Measurements from ENCODE around the gene INTS7. TPM values are rescaled to one million over a fixed set of nuclear protein-coding genes. Genes with fewer than 3 reads are reported as not detected.

Gene INTS7
- total RNA-seq, 4 donors from 2014 or later = 6.7 to 11.0 (median 9.5) TPM

DNA sequence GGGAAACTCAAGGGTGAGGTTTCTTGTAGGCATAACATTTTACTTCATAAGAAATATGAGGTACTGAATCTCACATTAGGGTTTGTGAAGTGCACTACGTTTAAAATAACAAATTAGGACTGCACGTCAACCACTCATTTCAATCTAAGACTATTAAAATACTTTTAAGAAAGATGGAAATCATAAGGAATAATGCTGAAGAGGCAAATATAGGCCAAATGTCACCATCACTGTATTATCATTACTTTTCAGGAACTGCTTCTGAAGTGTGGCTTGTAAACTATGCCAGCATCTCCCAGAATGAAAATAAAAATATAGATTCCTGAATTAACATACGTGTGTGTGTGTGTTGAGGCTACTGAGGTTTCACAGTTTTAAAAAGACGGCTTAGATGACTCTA is 56.8 kb downstream of the INTS7 start:
- DNase-seq (ENCODE audit: low spot score) = no peak
- ATAC-seq (ENCODE audit: low FRiP score) = no peak
- TF ChIP-seq, protein P1, sequence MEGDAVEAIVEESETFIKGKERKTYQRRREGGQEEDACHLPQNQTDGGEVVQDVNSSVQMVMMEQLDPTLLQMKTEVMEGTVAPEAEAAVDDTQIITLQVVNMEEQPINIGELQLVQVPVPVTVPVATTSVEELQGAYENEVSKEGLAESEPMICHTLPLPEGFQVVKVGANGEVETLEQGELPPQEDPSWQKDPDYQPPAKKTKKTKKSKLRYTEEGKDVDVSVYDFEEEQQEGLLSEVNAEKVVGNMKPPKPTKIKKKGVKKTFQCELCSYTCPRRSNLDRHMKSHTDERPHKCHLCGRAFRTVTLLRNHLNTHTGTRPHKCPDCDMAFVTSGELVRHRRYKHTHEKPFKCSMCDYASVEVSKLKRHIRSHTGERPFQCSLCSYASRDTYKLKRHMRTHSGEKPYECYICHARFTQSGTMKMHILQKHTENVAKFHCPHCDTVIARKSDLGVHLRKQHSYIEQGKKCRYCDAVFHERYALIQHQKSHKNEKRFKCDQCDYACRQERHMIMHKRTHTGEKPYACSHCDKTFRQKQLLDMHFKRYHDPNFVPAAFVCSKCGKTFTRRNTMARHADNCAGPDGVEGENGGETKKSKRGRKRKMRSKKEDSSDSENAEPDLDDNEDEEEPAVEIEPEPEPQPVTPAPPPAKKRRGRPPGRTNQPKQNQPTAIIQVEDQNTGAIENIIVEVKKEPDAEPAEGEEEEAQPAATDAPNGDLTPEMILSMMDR (IDR thresholded peaks at IDR 0.05) = no peak

DNA sequence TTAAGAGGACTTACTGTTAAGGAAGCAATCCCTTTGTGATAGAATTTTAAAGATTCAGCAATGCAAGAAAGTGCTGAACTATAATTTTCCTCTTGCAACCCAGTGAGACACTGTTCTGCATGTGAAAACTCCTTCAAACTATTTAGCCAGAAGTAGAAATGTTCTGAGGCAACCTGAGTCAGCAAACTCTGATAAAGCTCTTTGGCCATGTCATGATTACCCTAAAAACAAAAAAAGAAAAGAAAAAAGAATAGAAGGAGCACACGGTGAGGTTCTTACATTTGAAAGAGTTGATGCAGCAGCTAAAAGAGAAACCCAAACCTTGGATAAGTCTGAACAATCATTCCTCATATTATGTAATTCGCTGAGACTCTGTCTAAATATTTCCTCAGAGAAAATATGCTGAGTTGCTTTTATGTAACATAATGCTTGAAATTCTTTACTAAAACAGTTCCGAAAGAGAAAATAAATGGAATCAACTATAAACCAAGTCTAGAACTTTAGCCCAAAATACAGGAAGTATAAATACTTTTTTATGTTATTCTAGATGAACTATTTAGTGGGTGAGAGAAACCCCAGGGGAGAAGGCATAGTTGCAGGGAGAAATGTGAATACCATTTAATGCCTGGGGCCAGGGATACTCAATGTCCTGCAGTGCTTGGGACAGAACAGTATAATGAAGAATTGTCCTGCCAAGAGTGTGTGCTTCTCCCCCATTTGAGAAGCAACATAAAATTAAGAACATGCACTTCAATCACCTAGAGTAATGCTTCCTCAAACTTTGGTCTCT is 60.0 kb downstream of the INTS7 start:
- DNase-seq (ENCODE audit: low spot score) (no peak), ATAC-seq (ENCODE audit: low FRiP score) (peak; percentile 62)
- TF ChIP-seq, protein P1 (IDR thresholded peaks at IDR 0.05) = no peak

DNA sequence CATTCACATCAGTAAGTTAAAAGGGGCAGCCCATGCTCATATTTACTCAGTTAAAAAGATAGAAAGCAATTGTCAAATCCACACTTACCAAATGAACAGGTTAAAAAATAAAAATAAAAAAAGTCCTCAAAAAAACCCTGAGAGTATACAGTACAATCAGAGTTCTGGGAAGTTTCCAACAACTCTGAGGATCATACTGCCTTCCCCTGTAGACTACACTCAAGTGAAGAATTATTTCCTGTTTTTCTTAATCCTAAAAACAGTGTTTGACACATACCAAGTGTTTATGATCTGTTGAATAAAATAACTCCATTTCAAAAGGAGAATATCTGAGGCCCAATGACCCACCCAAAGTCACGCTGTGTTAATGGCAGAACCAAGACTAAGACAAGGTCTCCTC is 61.8 kb downstream of the INTS7 start:
- ATAC-seq (ENCODE audit: low FRiP score) (no peak), DNase-seq (ENCODE audit: low spot score) (no peak)
- TF ChIP-seq, protein P1 (IDR thresholded peaks at IDR 0.05) = no peak

DNA sequence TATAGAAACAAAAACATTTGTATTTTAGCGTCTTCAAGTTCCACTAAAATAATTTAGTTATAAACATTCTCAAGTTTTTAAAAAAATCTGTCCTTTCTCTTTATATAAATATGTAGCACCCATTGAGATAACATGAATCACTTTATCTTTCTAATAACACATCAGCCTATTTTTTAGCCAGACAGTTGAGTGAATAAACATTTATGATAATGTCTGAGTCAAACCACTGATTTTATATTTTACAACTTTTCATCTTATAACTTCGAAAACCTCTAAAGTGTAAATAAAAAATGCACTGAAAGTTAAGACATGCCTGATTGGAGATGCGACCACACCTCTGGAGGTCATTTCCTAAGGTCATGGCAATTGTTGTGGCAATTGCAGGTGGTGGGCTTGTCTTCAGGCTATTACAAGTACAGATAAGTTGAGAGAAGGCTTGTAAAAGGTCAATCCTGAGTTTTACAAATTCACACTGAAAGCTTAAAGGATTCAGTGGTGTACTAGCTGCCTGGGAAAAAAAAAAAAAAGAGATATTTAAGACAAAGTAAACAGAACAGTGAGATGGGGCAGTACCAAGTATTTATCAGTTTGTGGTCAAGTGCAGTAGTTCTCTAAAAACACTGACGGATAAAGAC is 67.0 kb downstream of the INTS7 start:
- no peak for DNase-seq (ENCODE audit: low spot score)
- TF ChIP-seq, protein P1 (IDR thresholded peaks at IDR 0.05) = no peak
- ATAC-seq (ENCODE audit: low FRiP score) = no peak

DNA sequence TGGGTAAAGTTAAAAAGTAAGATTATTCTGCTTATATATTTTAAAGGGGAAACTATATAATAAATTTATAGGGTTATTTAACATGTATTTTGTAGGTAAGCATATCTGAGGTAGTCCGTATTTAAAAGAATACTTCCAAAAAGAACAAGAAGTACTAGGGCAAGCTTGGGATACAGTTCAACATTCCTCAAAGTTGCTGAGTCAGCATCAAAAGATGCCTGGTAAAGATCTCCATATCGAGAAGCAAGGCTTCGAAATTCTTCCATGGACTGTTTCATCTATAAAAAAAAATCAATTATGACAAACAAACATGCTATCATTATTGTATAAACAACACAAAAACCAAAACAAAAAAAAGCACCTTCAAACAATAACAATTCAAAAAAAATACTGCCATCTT is 67.7 kb downstream of the INTS7 start:
- DNase-seq (ENCODE audit: low spot score) (no peak), ATAC-seq (ENCODE audit: low FRiP score) (no peak)
- TF ChIP-seq, protein P1 (IDR thresholded peaks at IDR 0.05) = no peak

DNA sequence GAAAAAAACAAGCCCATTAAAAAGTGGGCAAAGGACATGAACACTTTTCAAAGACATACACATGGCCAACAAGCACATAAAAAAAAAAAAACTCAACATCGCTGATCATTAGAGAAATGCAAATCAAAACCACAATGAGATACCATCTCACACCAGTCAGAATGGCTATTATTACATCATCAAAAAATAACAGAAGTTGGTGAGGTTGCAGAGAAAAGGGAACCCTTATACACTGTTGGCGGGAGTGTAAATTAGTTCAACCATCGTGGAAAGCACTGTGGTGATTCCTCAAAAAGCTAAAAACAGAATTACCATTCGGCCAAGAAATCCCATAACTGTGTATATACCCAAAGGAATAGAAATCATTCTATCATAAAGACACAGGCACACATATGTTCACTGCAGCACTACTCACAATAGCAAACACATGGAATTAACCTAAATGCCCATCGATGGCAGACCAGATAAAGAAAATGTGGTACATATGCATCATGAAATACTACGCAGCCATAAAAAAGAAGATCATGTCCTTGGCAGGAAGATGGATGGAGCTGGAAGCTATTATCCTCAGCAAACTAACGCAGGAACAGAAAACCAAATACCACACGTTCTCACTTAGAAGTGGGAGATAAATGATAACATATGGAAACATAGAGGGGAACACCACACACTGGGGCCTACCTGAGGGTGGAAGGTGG is 70.1 kb downstream of the INTS7 start:
- ATAC-seq (ENCODE audit: low FRiP score) (no peak), DNase-seq (ENCODE audit: low spot score) (no peak)
- TF ChIP-seq, protein P1 (IDR thresholded peaks at IDR 0.05) = no peak

All from omental fat pad (tissue), 4 donors.